GM12872 (cell line): ENCODE measurements around the gene CCDC192.

ENCODE experiments used
- CTCF ChIP-seq: IDR thresholded peaks from 3 replicates; pipeline ENCODE4 v1.5.1; 2011; ENCODE audit warnings: low read depth, mild to moderate bottlenecking, low read length, moderate library complexity; ENCODE audit not compliant: insufficient read depth

CCDC192 gene

GRCh38 chr5:127870914-127871313, 167.7 kb downstream of the CCDC192 start:
- TF ChIP-seq CTCF, result no peak

GRCh38 chr5:127871503-127872153, 168.4 kb downstream of the CCDC192 start:
- TF ChIP-seq CTCF, result no peak

GRCh38 chr5:127872494-127872893, 169.3 kb downstream of the CCDC192 start:
- no peak for TF ChIP-seq CTCF

GRCh38 chr5:127875235-127876021, 172.2 kb downstream of the CCDC192 start:
- peak; percentile 39 for TF ChIP-seq CTCF

GRCh38 chr5:127876384-127876783, 173.2 kb downstream of the CCDC192 start:
- TF ChIP-seq CTCF, result no peak

GRCh38 chr5:127878174-127878750, 175.1 kb downstream of the CCDC192 start:
- peak; percentile 50; the same call in 2 of the 3 replicates for TF ChIP-seq CTCF

- no peak for TF ChIP-seq CTCF
These were observed 181.2 kb downstream of the CCDC192 start for GRCh38 chr5:127884416-127884815.
